ENCODE measurements around the gene ORC4. TPM values are rescaled to one million over a fixed set of nuclear protein-coding genes. Genes with fewer than 3 reads are reported as not detected.

ORC4 gene
- total and polyA plus RNA-seq, 2 experiments from 2014 or later, result 37.6 to 66.0 TPM

DNA sequence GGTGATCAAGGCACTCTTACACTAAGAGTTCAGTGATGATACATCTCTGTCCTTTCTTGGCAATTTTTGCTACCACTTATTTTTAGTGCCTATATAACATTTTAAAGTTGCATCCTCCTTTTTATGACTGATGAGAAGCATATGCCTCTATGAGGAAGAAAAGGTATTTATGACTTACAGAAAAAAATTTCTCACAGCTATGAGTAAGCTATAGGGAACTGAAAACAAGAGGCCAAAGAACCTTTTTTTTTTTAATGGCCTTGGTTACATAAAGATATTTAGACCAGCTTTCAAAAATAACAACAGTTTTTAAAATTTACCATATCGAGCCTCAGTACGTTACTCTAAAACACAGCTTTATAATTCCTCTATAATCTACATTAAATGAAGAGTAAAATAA lies 21.7 kb upstream of the ORC4 start:
- Histone ChIP-seq H4K20me1 (ENCODE audit: insufficient read depth, poor library complexity, severe bottlenecking) (no peaks in the 10 kb centered on the region), H2AFZ (no peak overlapping the region), H3K27me3 (no peaks in the 10 kb centered on the region), H3K36me3 (replicated peaks; ENCODE audit: insufficient read depth, low read depth) (no peaks in the 10 kb centered on the region), H3K79me2 (peaks cover 16% of the 10 kb centered on the region), H3K4me3 (no peak overlapping the region), H3K9me3 (ENCODE audit: low read depth) (no peaks in the 10 kb centered on the region), H3K4me1 (ENCODE audit: insufficient read depth) (no peaks in the 10 kb centered on the region), H3K27ac (no peak overlapping the region), H3K9me2 (replicated peaks; ENCODE audit: insufficient read depth) (no peaks in the 10 kb centered on the region), H3K4me2 (no peak overlapping the region)
- DNase-seq (ENCODE audit: low spot score), result no peak
- WGBS (ENCODE audit: low lambda C conversion rate, missing lambda C conversion rate), result 98% methylated on average over 2 of the region's 2 CpGs
- TF ChIP-seq EZH2phosphoT487 (IDR thresholded peaks at IDR 0.05; ENCODE audit: low read depth, severe bottlenecking, unreplicated experiment), result no peak
- TF ChIP-seq, protein P1, sequence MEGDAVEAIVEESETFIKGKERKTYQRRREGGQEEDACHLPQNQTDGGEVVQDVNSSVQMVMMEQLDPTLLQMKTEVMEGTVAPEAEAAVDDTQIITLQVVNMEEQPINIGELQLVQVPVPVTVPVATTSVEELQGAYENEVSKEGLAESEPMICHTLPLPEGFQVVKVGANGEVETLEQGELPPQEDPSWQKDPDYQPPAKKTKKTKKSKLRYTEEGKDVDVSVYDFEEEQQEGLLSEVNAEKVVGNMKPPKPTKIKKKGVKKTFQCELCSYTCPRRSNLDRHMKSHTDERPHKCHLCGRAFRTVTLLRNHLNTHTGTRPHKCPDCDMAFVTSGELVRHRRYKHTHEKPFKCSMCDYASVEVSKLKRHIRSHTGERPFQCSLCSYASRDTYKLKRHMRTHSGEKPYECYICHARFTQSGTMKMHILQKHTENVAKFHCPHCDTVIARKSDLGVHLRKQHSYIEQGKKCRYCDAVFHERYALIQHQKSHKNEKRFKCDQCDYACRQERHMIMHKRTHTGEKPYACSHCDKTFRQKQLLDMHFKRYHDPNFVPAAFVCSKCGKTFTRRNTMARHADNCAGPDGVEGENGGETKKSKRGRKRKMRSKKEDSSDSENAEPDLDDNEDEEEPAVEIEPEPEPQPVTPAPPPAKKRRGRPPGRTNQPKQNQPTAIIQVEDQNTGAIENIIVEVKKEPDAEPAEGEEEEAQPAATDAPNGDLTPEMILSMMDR (IDR thresholded peaks at IDR 0.05; ENCODE audit: poor library complexity), result no peak
- no peak for TF ChIP-seq EZH2 (IDR thresholded peaks at IDR 0.05; ENCODE audit: borderline replicate concordance)

DNA sequence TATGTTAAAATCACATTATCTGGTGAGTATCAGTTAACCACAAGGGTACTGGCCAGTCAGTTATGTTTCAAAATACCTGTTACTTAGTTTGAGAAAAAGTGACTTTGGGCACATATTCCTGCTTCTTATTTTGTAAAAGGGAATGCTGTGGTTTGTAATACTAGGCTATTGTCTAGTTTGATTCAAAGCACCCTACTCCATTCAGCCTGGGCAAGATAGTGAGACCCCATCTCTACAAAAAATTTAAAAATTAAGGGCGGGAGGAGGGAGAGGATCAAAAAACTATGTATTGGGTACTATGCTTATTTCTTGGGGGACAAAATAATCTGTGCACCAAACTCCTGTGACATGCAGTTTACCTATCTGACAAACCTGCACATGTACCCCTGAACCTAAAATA lies 19.2 kb upstream of the ORC4 start:
- no peak for TF ChIP-seq EZH2 (IDR thresholded peaks at IDR 0.05; ENCODE audit: borderline replicate concordance)
- no peak for TF ChIP-seq EZH2phosphoT487 (IDR thresholded peaks at IDR 0.05; ENCODE audit: low read depth, severe bottlenecking, unreplicated experiment)
- no peaks in the 10 kb centered on the region for H3K9me2 ChIP-seq (replicated peaks; ENCODE audit: insufficient read depth)
- no peaks in the 10 kb centered on the region for H3K4me1 ChIP-seq (ENCODE audit: insufficient read depth)
- no peaks in the 10 kb centered on the region for H3K36me3 ChIP-seq (replicated peaks; ENCODE audit: insufficient read depth, low read depth)
- H4K20me1 ChIP-seq (ENCODE audit: insufficient read depth, poor library complexity, severe bottlenecking), result no peaks in the 10 kb centered on the region
- H3K79me2 ChIP-seq, result peaks cover 14% of the 10 kb centered on the region
- H3K4me2 ChIP-seq, result no peak overlapping the region
- WGBS (ENCODE audit: low lambda C conversion rate, missing lambda C conversion rate), result 90% methylated on average over 1 of the region's 1 CpG
- no peaks in the 10 kb centered on the region for H3K27me3 ChIP-seq
- no peak overlapping the region for H3K4me3 ChIP-seq
- H3K27ac ChIP-seq, result no peak overlapping the region
- H3K9me3 ChIP-seq (ENCODE audit: low read depth), result no peaks in the 10 kb centered on the region
- no peak overlapping the region for H2AFZ ChIP-seq
- DNase-seq (ENCODE audit: low spot score), result no peak

DNA sequence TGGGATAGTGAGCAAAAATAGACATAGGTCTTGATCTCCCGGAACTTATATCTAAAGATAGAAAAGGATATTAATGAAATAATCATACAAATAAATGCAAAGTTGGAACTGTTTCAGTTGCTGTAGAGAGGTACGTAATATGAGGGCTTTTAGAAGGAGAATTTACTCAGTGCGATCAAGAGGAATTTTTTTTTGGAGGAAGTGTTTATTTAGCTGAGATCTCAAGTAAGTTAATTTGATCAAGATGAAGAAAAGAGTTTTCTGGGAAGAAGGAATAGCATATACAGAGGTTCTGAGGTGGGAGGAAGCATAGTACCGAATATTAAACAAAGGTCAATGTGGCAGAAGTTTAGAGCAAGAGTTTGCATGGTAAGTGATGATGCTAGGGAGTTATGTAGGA lies 11.7 kb upstream of the ORC4 start:
- TF ChIP-seq, protein P1 (IDR thresholded peaks at IDR 0.05; ENCODE audit: poor library complexity), result no peak
- TF ChIP-seq EZH2 (IDR thresholded peaks at IDR 0.05; ENCODE audit: borderline replicate concordance) (no peak), EZH2phosphoT487 (IDR thresholded peaks at IDR 0.05; ENCODE audit: low read depth, severe bottlenecking, unreplicated experiment) (no peak)
- WGBS (ENCODE audit: low lambda C conversion rate, missing lambda C conversion rate), result 80% methylated on average over 4 of the region's 4 CpGs
- peaks cover 4% of the 10 kb centered on the region for H4K20me1 ChIP-seq (ENCODE audit: insufficient read depth, poor library complexity, severe bottlenecking)

DNA sequence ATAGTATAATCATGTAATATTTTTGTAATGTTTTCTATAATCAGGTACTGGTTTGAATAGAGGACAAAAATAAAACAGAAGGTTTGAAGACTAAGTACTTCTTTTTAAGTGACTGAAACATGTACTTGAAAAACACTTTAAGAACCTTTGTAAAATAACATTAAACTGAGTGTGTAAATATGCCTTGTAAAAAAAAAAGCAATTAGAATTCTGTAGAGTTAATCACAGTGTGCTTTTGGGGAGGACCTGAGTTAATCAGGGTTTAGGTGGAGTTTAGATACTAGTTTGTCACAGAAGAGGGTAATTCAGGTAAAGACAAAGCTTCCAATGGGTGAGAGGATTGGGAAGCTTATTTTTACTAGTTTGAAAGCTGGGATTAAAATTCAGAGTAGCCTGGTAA lies 10.6 kb upstream of the ORC4 start:
- H3K4me3 ChIP-seq, result no peak overlapping the region
- H2AFZ ChIP-seq, result no peak overlapping the region
- no peaks in the 10 kb centered on the region for H3K36me3 ChIP-seq (replicated peaks; ENCODE audit: insufficient read depth, low read depth)
- no peak overlapping the region for H3K4me2 ChIP-seq
- no peak overlapping the region for H3K27ac ChIP-seq
- H3K79me2 ChIP-seq, result peaks cover 73% of the 10 kb centered on the region
- DNase-seq (ENCODE audit: low spot score), result no peak
- peaks cover 4% of the 10 kb centered on the region for H4K20me1 ChIP-seq (ENCODE audit: insufficient read depth, poor library complexity, severe bottlenecking)
- TF ChIP-seq EZH2 (IDR thresholded peaks at IDR 0.05; ENCODE audit: borderline replicate concordance) (no peak), EZH2phosphoT487 (IDR thresholded peaks at IDR 0.05; ENCODE audit: low read depth, severe bottlenecking, unreplicated experiment) (no peak)
- TF ChIP-seq, protein P1 (IDR thresholded peaks at IDR 0.05; ENCODE audit: poor library complexity), result no peak
- no peaks in the 10 kb centered on the region for H3K4me1 ChIP-seq (ENCODE audit: insufficient read depth)
- H3K9me2 ChIP-seq (replicated peaks; ENCODE audit: insufficient read depth), result no peaks in the 10 kb centered on the region
- H3K27me3 ChIP-seq, result no peaks in the 10 kb centered on the region
- H3K9me3 ChIP-seq (ENCODE audit: low read depth), result no peaks in the 10 kb centered on the region

More for the DNA sequence above, 11.7 kb upstream of the ORC4 start:
- H3K9me3 ChIP-seq (ENCODE audit: low read depth), result no peaks in the 10 kb centered on the region
- no peak overlapping the region for H3K4me3 ChIP-seq
- H3K36me3 ChIP-seq (replicated peaks; ENCODE audit: insufficient read depth, low read depth), result no peaks in the 10 kb centered on the region
- H3K27me3 ChIP-seq, result no peaks in the 10 kb centered on the region
- peaks cover 63% of the 10 kb centered on the region for H3K79me2 ChIP-seq
- H3K9me2 ChIP-seq (replicated peaks; ENCODE audit: insufficient read depth), result no peaks in the 10 kb centered on the region
- no peak overlapping the region for H3K27ac ChIP-seq
- no peak overlapping the region for H3K4me2 ChIP-seq
- DNase-seq (ENCODE audit: low spot score), result no peak
- H3K4me1 ChIP-seq (ENCODE audit: insufficient read depth), result no peaks in the 10 kb centered on the region
- H2AFZ ChIP-seq, result no peak overlapping the region
